HG02884 (cell line): Measurements from ENCODE around the gene MIP.
"Not testable (repeated sequence)": the region's sequence is repeated elsewhere in the genome, so short reads cannot be mapped to it uniquely, and the experiment has no call there.

Experiments
- ATAC-seq: cut with Tn5 transposase; IDR thresholded peaks from one replicate; pipeline ENCODE4 v1.9.1; 2021; ENCODE audit warnings: mild to moderate bottlenecking, moderate library complexity; ENCODE audit not compliant: unreplicated experiment

MIP gene

DNA sequence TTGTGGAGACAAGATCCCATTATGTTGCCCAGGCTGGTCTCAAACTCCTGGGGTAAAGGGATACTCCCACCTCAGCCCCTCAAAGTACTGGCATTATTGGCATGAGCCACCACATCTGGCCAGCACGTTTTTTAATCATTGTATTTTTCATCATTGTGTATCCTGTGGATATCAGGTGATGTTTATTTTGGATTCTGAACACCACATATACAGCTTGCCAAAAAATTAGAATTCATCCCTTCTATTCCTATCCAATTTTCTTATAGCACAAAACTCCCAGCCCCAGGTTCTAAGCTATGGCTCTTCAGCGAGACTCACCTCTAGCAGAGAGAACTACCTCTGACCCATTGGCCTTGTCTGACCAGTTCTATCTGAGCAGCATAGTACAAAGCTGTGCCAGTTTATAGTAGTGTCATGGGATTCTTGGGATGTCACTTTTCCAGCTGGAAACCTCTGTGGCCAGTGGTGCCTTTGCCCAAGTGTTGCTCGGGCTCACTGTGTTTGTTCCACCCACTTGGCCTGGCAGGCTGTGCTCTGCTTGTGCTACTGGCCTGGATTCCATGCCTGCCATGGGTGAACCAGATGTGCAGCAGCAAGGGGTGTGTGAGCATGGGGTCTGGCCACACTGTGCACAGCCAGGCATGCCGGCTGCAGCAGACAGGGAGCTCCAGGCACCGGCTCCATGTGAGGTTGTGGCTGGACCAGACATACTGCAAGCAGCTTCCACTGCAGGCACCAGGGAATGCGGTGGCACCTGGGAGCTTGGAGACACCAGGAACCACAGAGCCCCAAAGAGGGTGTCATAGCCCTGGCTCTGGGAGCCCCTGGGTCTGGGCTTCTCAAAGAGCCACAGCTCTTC is 42.4 kb downstream of the MIP start:
- ATAC-seq = no peak

DNA sequence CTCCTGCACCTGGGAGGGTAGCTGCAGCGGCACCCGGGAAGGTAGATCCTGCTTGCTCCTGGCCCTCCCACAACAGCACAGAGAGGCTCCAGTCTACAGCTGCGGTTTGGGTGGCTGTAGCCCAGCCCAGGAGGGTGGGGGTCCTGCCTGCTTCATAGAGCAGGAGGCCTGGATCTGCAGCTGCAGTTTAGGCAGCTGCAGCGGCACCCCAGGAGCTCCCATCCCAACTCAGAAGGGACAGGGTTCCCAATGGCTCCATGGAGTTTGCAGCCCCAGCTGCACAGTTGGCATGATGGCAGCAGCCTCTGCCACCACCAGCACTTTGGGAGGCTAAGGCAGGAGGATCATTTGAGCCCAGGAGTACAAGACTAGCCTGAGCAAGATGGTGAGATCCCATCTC is 43.7 kb downstream of the MIP start:
- ATAC-seq = no peak

DNA sequence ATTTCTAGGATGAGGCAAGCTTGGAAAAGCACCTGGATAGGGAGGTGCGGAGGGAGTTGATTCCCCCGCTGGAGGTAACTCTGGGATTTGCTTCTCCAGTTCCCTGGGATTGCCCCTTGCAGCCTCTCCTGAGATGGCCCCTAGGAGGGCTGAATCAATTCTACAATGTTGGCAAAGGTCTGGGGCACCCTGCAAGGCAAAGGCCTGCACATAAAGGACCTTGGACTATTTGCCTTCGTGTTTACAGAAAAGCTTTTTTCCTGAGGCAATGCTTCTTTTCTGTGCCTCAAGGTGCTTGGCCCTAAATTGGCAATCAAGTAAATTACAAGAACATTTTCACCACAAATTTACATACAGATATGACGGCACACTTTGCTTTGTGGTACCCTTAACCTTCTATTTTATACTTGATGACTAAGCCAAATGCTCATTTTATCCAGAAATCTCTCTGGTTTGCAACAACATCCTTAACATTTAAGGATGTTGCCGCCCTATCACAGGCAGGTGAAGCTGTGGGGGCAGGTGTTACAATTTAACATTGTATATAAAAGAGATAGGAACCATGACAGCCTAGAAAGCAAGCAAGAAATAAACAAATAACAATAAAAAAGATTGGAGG is 45.5 kb downstream of the MIP start:
- ATAC-seq = no peak

DNA sequence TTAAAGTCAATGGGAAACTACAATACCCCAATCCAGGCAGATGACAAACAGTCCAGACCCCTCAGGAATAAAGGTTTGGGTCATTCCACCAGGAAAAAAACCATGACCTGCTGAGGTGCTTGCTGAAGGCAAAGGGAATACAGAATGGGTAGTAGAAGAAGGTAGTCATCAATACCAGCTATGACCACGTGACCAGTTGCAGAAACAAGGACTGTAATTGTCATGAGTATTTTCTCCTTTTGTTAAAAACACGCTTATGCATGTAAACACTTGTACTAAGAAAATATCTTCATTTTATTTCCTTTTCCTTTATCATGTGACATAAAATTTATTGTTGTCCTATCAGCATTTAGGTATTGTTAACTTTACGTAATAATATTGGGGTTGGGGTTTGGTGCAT is 50.2 kb downstream of the MIP start:
- ATAC-seq = not testable (repeated sequence)

DNA sequence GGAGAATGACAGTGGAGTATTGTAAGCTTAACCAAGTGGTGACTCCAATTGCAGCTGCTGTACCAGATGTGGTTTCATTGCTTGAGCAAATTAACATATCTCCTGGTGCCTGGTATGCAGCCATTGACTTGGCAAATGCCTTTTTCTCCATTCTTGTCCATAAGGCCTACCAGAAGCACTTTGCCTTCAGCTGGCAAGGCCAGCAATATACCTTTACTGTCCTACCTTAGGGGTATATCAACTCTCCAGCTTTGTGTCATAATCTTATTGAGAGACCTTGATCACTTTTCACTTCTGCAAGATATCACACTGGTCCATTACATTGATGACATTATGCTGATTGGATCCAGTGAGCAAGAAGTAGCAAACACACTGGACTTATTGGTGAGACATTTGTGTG is 52.8 kb downstream of the MIP start:
- ATAC-seq = not testable (repeated sequence)

DNA sequence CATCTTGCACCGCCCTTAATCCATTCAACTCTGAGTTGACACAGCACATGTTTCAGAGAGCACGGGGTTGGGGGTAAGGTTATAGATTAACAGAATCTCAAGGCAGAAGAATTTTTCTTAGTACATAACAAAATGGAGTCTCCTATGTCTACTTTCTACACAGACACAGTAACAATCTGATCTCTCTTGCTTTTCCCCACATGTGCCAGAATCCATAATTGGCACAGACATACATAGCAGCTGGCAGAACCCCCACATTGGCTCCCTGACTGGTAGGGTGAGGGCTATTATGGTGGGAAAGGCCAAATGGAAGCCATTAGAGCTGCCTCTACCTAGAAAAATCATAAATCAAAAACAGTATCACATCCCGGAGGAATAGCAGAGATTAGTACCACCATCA is 53.3 kb downstream of the MIP start:
- not testable (repeated sequence) for ATAC-seq
